Globus pallidus (tissue), 1 donor: ENCODE measurements around the gene MAML3.

Experiments used
- DNase-seq: peaks from one replicate; pipeline ENCODE4 v3.0.0-alpha.2; 2015; ENCODE audit warnings: low spot score

Gene MAML3

GRCh38 chr4:139783741-139784484 is 370.1 kb downstream of the MAML3 start:
- peak; percentile 75 for DNase-seq

- no peak for DNase-seq
These were observed 371.0 kb downstream of the MAML3 start for GRCh38 chr4:139782926-139783522.

GRCh38 chr4:139781066-139781465 is 372.9 kb downstream of the MAML3 start:
- no peak for DNase-seq

GRCh38 chr4:139779691-139780090 is 374.3 kb downstream of the MAML3 start:
- DNase-seq = no peak

- DNase-seq = no peak
These were observed 376.2 kb downstream of the MAML3 start for GRCh38 chr4:139777757-139778156.

GRCh38 chr4:139776235-139776634 is 377.7 kb downstream of the MAML3 start:
- DNase-seq = no peak

- no peak for DNase-seq
These were observed 379.1 kb downstream of the MAML3 start for GRCh38 chr4:139774759-139775487.

- DNase-seq = no peak
These were observed 380.2 kb downstream of the MAML3 start for GRCh38 chr4:139773560-139774318.

GRCh38 chr4:139770361-139770760 is 383.6 kb downstream of the MAML3 start:
- DNase-seq = no peak

GRCh38 chr4:139769364-139769763 is 384.6 kb downstream of the MAML3 start:
- no peak for DNase-seq

- no peak for DNase-seq
These were observed 385.1 kb downstream of the MAML3 start for GRCh38 chr4:139768896-139769295.

- DNase-seq = no peak
These were observed 385.6 kb downstream of the MAML3 start for GRCh38 chr4:139768366-139768765.

GRCh38 chr4:139767585-139767984 is 386.4 kb downstream of the MAML3 start:
- DNase-seq = no peak

- DNase-seq = no peak
These were observed 386.8 kb downstream of the MAML3 start for GRCh38 chr4:139767168-139767567.

- DNase-seq = no peak
These were observed 389.2 kb downstream of the MAML3 start for GRCh38 chr4:139764686-139765310.

GRCh38 chr4:139764182-139764581 is 389.8 kb downstream of the MAML3 start:
- no peak for DNase-seq

GRCh38 chr4:139763672-139764071 is 390.3 kb downstream of the MAML3 start:
- DNase-seq = no peak

- no peak for DNase-seq
These were observed 390.8 kb downstream of the MAML3 start for GRCh38 chr4:139763205-139763604.

GRCh38 chr4:139762720-139763119 is 391.3 kb downstream of the MAML3 start:
- no peak for DNase-seq

GRCh38 chr4:139761461-139761860 is 392.5 kb downstream of the MAML3 start:
- DNase-seq = no peak

GRCh38 chr4:139760567-139760966 is 393.4 kb downstream of the MAML3 start:
- DNase-seq = no peak

GRCh38 chr4:139759097-139759496 is 394.9 kb downstream of the MAML3 start:
- DNase-seq = no peak
